Right kidney (tissue), 1 donor: ENCODE measurements around the gene MYO15A.

Source experiments
- DNase-seq: peaks from one replicate; pipeline ENCODE4 v3.0.0-alpha.2; 2016

MYO15A gene

GRCh38 chr17:18159551-18160120 is 51.1 kb downstream of the MYO15A start:
- DNase-seq: no peak

- no peak for DNase-seq
Measured at GRCh38 chr17:18160128-18160856, 51.7 kb downstream of the MYO15A start.

- DNase-seq: no peak
Measured at GRCh38 chr17:18161207-18162145, 52.9 kb downstream of the MYO15A start.

- no peak for DNase-seq
Measured at GRCh38 chr17:18163547-18163946, 55.0 kb downstream of the MYO15A start.

GRCh38 chr17:18166894-18167293 is 58.3 kb downstream of the MYO15A start:
- no peak for DNase-seq

GRCh38 chr17:18167421-18167820 is 58.9 kb downstream of the MYO15A start:
- DNase-seq: no peak

GRCh38 chr17:18172531-18173278 is 64.1 kb downstream of the MYO15A start:
- DNase-seq: no peak

- DNase-seq: no peak
Measured at GRCh38 chr17:18173740-18174139, 65.2 kb downstream of the MYO15A start.

- DNase-seq: no peak
Measured at GRCh38 chr17:18176176-18176575, 67.6 kb downstream of the MYO15A start.

- no peak for DNase-seq
Measured at GRCh38 chr17:18177133-18177532, 68.6 kb downstream of the MYO15A start.

- DNase-seq: no peak
Measured at GRCh38 chr17:18177722-18178121, 69.2 kb downstream of the MYO15A start.

GRCh38 chr17:18179196-18179595 is 70.6 kb downstream of the MYO15A start:
- no peak for DNase-seq

GRCh38 chr17:18179804-18180203 is 71.2 kb downstream of the MYO15A start:
- DNase-seq: no peak

GRCh38 chr17:18181358-18181757 is 72.8 kb downstream of the MYO15A start:
- no peak for DNase-seq

GRCh38 chr17:18182110-18182977 is 73.8 kb downstream of the MYO15A start:
- no peak for DNase-seq

GRCh38 chr17:18182978-18183333 is 74.4 kb downstream of the MYO15A start:
- peak; percentile 98 for DNase-seq

GRCh38 chr17:18183334-18184142 is 75.0 kb downstream of the MYO15A start, which contains the start of gene ALKBH5:
TSS of gene ALKBH5 (plus strand) at chr17:18183828. CDS start at chr17:18184244, 416 bp downstream.
- DNase-seq: peak; percentile 100

GRCh38 chr17:18184143-18185031 is 75.8 kb downstream of the MYO15A start:
- peak; percentile 73 for DNase-seq

GRCh38 chr17:18185391-18185790 is 76.8 kb downstream of the MYO15A start:
- no peak for DNase-seq
